ENCODE data around the gene MFSD8.
"Not testable (repeated sequence)": the region's sequence is repeated elsewhere in the genome, so short reads cannot be mapped to it uniquely, and the experiment has no call there.

The MFSD8 gene

DNA sequence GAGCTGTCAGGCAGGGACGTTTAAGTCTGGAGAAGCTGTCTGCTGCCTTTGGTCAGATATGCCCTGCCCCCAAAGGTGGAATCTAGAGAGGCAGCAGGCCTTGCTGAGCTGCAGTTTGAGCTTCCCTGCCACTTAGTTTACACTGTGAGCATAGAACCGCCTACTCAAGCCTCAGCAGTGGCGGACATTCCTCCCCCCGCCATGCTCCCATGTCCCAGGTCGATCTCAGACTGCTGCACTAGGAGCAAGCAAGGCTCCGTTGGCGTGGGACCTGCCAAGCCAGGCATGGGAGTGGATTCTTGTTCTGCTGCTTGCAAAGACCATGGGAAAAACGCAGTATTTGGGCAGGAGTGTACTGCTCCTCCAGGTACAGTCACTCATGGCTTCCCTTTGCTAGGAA lies 59.9 kb downstream of the MFSD8 start:
- H3K4me3 ChIP-seq (replicated peaks; ENCODE audit: low read depth, low read length), result no peak overlapping the region
- TF ChIP-seq, protein P1, sequence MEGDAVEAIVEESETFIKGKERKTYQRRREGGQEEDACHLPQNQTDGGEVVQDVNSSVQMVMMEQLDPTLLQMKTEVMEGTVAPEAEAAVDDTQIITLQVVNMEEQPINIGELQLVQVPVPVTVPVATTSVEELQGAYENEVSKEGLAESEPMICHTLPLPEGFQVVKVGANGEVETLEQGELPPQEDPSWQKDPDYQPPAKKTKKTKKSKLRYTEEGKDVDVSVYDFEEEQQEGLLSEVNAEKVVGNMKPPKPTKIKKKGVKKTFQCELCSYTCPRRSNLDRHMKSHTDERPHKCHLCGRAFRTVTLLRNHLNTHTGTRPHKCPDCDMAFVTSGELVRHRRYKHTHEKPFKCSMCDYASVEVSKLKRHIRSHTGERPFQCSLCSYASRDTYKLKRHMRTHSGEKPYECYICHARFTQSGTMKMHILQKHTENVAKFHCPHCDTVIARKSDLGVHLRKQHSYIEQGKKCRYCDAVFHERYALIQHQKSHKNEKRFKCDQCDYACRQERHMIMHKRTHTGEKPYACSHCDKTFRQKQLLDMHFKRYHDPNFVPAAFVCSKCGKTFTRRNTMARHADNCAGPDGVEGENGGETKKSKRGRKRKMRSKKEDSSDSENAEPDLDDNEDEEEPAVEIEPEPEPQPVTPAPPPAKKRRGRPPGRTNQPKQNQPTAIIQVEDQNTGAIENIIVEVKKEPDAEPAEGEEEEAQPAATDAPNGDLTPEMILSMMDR (IDR thresholded peaks at IDR 0.05; ENCODE audit: low read depth, low read length, missing control alignments), result no peak
- no peak for DNase-seq (ENCODE audit: extremely low read depth, low read depth)

DNA sequence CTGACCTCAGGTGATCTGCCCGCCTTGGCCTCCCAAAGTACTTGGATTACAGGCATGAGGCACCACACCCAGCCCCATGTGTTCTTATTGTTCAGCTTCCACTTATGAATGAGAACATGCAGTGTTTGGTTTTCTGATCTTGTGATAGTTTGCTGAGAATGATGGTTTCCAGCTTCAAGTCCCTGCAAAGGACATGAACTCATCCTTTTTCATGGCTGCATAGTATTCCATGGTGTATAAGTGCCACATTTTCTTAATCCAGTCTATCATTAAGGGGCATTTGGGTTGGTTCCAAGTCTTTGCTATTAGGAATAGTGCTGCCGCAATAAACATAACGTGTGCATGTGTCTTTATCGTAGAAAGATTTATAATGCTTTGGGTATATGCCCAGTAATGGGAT lies 65.3 kb downstream of the MFSD8 start:
- not testable (repeated sequence) for DNase-seq (ENCODE audit: extremely low read depth, low read depth); H3K4me3 ChIP-seq (replicated peaks; ENCODE audit: low read depth, low read length)

DNA sequence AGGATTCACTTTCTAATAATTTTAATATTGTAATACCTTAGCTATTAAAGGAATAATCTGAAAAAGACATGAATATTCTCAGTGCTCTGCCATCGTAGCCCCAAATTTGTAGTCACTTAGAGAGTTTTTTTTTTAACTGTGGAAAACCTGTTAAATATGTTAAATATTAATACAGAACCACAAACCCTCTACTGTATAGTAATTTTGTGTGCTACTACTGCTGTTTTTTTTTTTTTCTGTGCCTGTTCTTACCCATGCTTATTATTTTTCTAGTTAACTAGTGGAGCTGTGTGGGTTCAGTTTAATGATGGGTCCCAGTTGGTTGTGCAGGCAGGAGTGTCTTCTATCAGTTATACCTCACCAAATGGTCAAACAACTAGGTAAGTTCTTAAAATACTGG lies 68.4 kb downstream of the MFSD8 start:
- no peak overlapping the region for H3K4me3 ChIP-seq (replicated peaks; ENCODE audit: low read depth, low read length)
- no peak for DNase-seq (ENCODE audit: extremely low read depth, low read depth)
- TF ChIP-seq, protein P1 (IDR thresholded peaks at IDR 0.05; ENCODE audit: low read depth, low read length, missing control alignments), result no peak

DNA sequence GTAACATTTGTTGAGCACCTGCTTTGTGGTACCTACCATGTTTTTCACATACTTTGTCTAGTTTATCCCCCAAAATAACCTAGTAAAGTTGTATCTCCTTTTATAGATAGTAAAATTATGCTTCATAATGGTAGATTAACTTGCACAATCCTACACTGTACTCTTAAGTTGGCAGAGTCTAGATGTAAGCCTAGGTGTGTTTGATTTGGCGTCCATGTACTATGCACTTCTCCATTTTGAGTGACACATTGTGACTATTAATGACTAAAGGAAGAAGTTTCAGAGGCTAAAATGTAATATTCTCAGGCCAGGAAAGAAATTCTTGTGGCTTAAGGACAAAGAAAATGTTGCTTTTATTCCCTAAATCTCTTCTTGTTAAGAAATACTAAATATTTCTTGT lies 68.9 kb downstream of the MFSD8 start:
- DNase-seq (ENCODE audit: extremely low read depth, low read depth), result no peak
- TF ChIP-seq, protein P1 (IDR thresholded peaks at IDR 0.05; ENCODE audit: low read depth, low read length, missing control alignments), result no peak
- no peak overlapping the region for H3K4me3 ChIP-seq (replicated peaks; ENCODE audit: low read depth, low read length)

DNA sequence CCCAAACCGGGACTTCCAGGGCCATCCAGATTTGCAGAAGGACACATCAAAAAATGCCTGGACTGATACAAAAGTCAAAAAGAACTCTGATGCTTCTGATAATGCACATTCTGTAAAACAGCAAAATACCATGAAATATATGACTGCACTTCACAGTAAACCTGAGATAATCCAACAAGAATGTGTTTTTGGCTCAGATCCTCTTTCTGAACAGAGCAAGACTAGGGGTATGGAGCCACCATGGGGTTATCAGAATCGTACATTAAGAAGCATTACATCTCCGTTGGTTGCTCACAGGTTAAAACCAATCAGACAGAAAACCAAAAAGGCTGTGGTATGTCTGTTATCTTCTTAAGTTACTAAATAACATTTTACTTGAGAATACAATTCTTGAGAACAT lies 75.1 kb downstream of the MFSD8 start:
- no peak overlapping the region for H3K4me3 ChIP-seq (replicated peaks; ENCODE audit: low read depth, low read length)
- no peak for DNase-seq (ENCODE audit: extremely low read depth, low read depth)
- TF ChIP-seq, protein P1 (IDR thresholded peaks at IDR 0.05; ENCODE audit: low read depth, low read length, missing control alignments), result no peak

DNA sequence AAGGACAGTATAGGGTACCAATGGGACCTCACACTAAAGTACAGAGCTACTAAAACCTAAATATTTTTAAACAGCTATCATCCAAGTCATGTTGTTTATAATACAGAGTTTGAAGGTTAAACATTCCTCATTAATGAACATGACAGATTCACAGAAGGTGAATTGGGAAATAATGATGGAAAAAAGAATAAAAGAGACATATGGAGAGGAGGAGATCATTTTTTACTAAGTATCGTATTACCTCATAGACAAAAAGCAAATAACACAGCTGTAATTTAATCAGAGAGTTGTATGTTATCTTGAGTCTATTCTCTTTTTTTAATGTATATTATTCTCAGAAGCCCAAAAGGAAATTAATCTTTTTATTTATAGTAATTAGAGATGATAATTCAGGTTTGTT lies 76.4 kb downstream of the MFSD8 start:
- DNase-seq (ENCODE audit: extremely low read depth, low read depth), result no peak
- TF ChIP-seq, protein P1 (IDR thresholded peaks at IDR 0.05; ENCODE audit: low read depth, low read length, missing control alignments), result no peak
- no peak overlapping the region for H3K4me3 ChIP-seq (replicated peaks; ENCODE audit: low read depth, low read length)

DNA sequence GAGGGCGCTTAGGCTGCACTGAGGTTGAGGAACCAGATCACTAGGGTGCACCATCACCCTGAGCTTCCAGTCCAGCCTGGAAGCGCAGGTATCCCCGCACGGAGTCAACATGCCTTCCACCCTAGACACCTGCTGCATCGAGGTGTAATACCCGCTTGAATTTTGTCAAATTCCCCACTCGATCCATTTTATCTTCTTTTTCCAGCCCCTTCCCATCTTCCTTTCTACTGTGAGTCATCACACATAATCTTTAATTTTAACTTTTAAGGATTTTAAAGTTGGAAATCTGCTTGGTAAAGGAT lies 83.5 kb downstream of the MFSD8 start:
- TF ChIP-seq, protein P1 (IDR thresholded peaks at IDR 0.05; ENCODE audit: low read depth, low read length, missing control alignments), result no peak
- no peak for DNase-seq (ENCODE audit: extremely low read depth, low read depth)
- peak overlapping the region; percentile 74 for H3K4me3 ChIP-seq (replicated peaks; ENCODE audit: low read depth, low read length)

Measured in HFF-Myc (cell line).